ENCODE data around the gene FMNL2.

The FMNL2 gene

GRCh38 chr2:152339556-152340286, 4.7 kb downstream of the FMNL2 start:
- DNase-seq = no peak

GRCh38 chr2:152342259-152343046, 7.5 kb downstream of the FMNL2 start:
- no peak for DNase-seq

GRCh38 chr2:152343426-152343825, 8.5 kb downstream of the FMNL2 start:
- DNase-seq = no peak

- no peak for DNase-seq
These were observed 9.7 kb downstream of the FMNL2 start for GRCh38 chr2:152344579-152345195.

- no peak for DNase-seq
These were observed 12.1 kb downstream of the FMNL2 start for GRCh38 chr2:152347076-152347475.

GRCh38 chr2:152348388-152348787, 13.4 kb downstream of the FMNL2 start:
- no peak for DNase-seq

- no peak for DNase-seq
These were observed 14.4 kb downstream of the FMNL2 start for GRCh38 chr2:152349416-152349815.

- no peak for DNase-seq
These were observed 15.2 kb downstream of the FMNL2 start for GRCh38 chr2:152350155-152350679.

- no peak for DNase-seq
These were observed 17.6 kb downstream of the FMNL2 start for GRCh38 chr2:152352616-152353015.

GRCh38 chr2:152353364-152353763, 18.4 kb downstream of the FMNL2 start:
- DNase-seq = no peak

GRCh38 chr2:152354069-152354755, 19.2 kb downstream of the FMNL2 start:
- DNase-seq = no peak

- no peak for DNase-seq
These were observed 19.9 kb downstream of the FMNL2 start for GRCh38 chr2:152354909-152355308.

GRCh38 chr2:152355409-152355831, 20.4 kb downstream of the FMNL2 start:
- no peak for DNase-seq

- DNase-seq = no peak
These were observed 24.8 kb downstream of the FMNL2 start for GRCh38 chr2:152359573-152360363.

GRCh38 chr2:152363936-152364335, 29.0 kb downstream of the FMNL2 start:
- no peak for DNase-seq

- no peak for DNase-seq
These were observed 32.8 kb downstream of the FMNL2 start for GRCh38 chr2:152367547-152368390.

- DNase-seq = no peak
These were observed 34.3 kb downstream of the FMNL2 start for GRCh38 chr2:152369176-152369860.

- no peak for DNase-seq
These were observed 35.8 kb downstream of the FMNL2 start for GRCh38 chr2:152370783-152371182.

GRCh38 chr2:152372438-152372984, 37.5 kb downstream of the FMNL2 start:
- no peak for DNase-seq

GRCh38 chr2:152375174-152375573, 40.2 kb downstream of the FMNL2 start:
- DNase-seq = no peak
